Effector memory CD4-positive, alpha-beta T cell (primary cell): ENCODE data around the gene TNS2.
"Not testable (repeated sequence)": the region's sequence is repeated elsewhere in the genome, so short reads cannot be mapped to it uniquely, and the experiment has no call there.

Source experiments
- DNase-seq, 3 donors: peaks; one replicate each; pipeline ENCODE4 v3.0.0-alpha.2; 2020
- H3K27ac ChIP-seq: 2 replicates; pipeline ENCODE4 v1.7.0; 2013; ENCODE audit warnings: mild to moderate bottlenecking, low read length, moderate library complexity; ENCODE audit not compliant: insufficient read depth, poor library complexity, severe bottlenecking
- H3K27me3 ChIP-seq: replicated peaks from 2 replicates; pipeline ENCODE4 v1.7.0; 2013; ENCODE audit warnings: mild to moderate bottlenecking, low read length; ENCODE audit not compliant: insufficient read depth, control insufficient read depth, poor library complexity, severe bottlenecking
- H3K36me3 ChIP-seq: 2 replicates; pipeline ENCODE4 v1.7.0; 2013; ENCODE audit warnings: mild to moderate bottlenecking, low read length, moderate library complexity; ENCODE audit not compliant: control insufficient read depth, insufficient read depth
- H3K4me1 ChIP-seq: 2 replicates; pipeline ENCODE4 v1.7.0; 2013; ENCODE audit warnings: low read length, mild to moderate bottlenecking; ENCODE audit not compliant: control insufficient read depth, insufficient read depth, poor library complexity, severe bottlenecking
- H3K4me3 ChIP-seq: 2 replicates; pipeline ENCODE4 v1.7.0; 2013; ENCODE audit warnings: low read length, low read depth, mild to moderate bottlenecking; ENCODE audit not compliant: insufficient read depth, poor library complexity, severe bottlenecking
- H3K9me3 ChIP-seq: 2 replicates; pipeline ENCODE4 v1.7.0; 2013; ENCODE audit warnings: mild to moderate bottlenecking, low read length, moderate library complexity; ENCODE audit not compliant: control insufficient read depth

TNS2 gene

DNA sequence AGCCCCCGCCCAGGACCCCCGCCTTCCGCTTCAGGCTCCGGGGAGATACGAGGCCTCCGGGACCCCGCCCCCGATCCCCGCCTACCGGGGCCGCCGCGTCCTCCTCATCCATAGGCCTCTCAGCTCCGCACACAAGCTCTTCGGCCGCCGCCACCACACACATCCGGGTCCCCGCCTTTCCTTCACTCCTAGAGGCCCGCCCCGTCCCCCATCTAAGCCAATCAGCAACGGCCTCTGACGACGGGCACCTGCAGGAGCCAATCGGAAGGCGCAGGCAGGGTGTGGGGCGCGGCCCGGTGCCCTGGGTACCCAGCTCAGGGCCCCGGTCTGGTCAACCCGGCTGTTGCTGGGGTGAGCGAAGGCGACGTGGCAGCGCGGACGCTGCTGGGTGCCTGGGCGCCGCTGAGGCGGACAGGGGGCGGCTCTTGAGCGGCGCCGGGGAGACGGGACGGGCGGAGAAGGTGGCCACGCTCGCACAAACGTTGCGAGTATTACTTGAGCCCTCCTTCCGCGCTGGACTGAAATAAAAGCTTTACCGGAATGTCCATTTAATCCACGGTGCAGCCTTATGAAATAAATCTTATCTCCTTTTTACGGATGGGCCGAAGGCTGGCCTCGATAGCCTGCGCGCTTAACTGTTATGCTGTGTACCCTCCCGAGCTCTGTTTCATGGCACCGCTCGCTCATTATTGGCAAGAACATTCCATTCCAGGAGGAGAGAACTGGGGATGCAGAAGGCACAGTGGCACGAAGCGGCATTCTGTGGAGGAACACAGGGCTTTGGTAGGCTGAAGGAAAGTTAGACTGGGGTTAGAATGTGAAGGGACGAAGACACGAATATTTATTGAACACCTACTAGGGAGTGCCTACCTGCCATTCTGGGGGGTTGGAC, 29.6 kb downstream of the TNS2 start, which contains the start of gene SPRYD3:
Gene SPRYD3, minus strand, starts transcription at position 165 of the 892 bp plus-strand sequence. Its CDS starts 57 bp downstream, at position 108.
- peak within 1 kb of the TSS; percentile 84 for H3K27ac ChIP-seq
- peaks cover 26% of the 10 kb centered on the region for H3K36me3 ChIP-seq
- peak within 1 kb of the TSS; percentile 95 for H3K4me3 ChIP-seq
- peaks cover 16% of the 10 kb centered on the region for H3K4me1 ChIP-seq
- H3K27me3 ChIP-seq, result no peaks in the 10 kb centered on the region
- peak; percentile 94 to 97 (median 95) for DNase-seq
- H3K9me3 ChIP-seq, result no peaks in the 10 kb centered on the region

- no peaks in the 10 kb centered on the region for H3K36me3 ChIP-seq
- H3K4me1 ChIP-seq, result peaks cover 12% of the 10 kb centered on the region
- no peak overlapping the region for H3K27ac ChIP-seq
- no peak for DNase-seq
- H3K27me3 ChIP-seq, result no peaks in the 10 kb centered on the region
- no peaks in the 10 kb centered on the region for H3K9me3 ChIP-seq
- no peak overlapping the region for H3K4me3 ChIP-seq
These were observed 32.8 kb downstream of the TNS2 start for GRCh38 chr12:53082637-53083175.

GRCh38 chr12:53086361-53086760, 36.5 kb downstream of the TNS2 start:
- no peaks in the 10 kb centered on the region for H3K4me1 ChIP-seq
- H3K27me3 ChIP-seq, result no peaks in the 10 kb centered on the region
- no peaks in the 10 kb centered on the region for H3K36me3 ChIP-seq
- H3K9me3 ChIP-seq, result no peaks in the 10 kb centered on the region
- no peak for DNase-seq
- H3K4me3 ChIP-seq, result no peak overlapping the region
- no peak overlapping the region for H3K27ac ChIP-seq

GRCh38 chr12:53090105-53090504, 40.2 kb downstream of the TNS2 start:
- H3K4me3 ChIP-seq, result no peak overlapping the region
- H3K9me3 ChIP-seq, result no peaks in the 10 kb centered on the region
- H3K36me3 ChIP-seq, result no peaks in the 10 kb centered on the region
- H3K27ac ChIP-seq, result no peak overlapping the region
- DNase-seq, result no peak
- H3K4me1 ChIP-seq, result no peaks in the 10 kb centered on the region
- no peaks in the 10 kb centered on the region for H3K27me3 ChIP-seq

- no peaks in the 10 kb centered on the region for H3K27me3 ChIP-seq
- no peak overlapping the region for H3K4me3 ChIP-seq
- H3K9me3 ChIP-seq, result no peaks in the 10 kb centered on the region
- no peaks in the 10 kb centered on the region for H3K36me3 ChIP-seq
- no peak for DNase-seq
- no peak overlapping the region for H3K27ac ChIP-seq
- H3K4me1 ChIP-seq, result no peaks in the 10 kb centered on the region
These were observed 40.7 kb downstream of the TNS2 start for GRCh38 chr12:53090554-53090953.

GRCh38 chr12:53091756-53092155, 41.9 kb downstream of the TNS2 start:
- no peaks in the 10 kb centered on the region for H3K36me3 ChIP-seq
- no peak for DNase-seq
- H3K27ac ChIP-seq, result no peak overlapping the region
- H3K9me3 ChIP-seq, result no peaks in the 10 kb centered on the region
- H3K27me3 ChIP-seq, result no peaks in the 10 kb centered on the region
- H3K4me1 ChIP-seq, result no peaks in the 10 kb centered on the region
- H3K4me3 ChIP-seq, result no peak overlapping the region

GRCh38 chr12:53093777-53094393, 44.0 kb downstream of the TNS2 start:
- Histone ChIP-seq H3K4me1 (peaks cover 21% of the 10 kb centered on the region), H3K27me3 (no peaks in the 10 kb centered on the region), H3K4me3 (no peak overlapping the region), H3K9me3 (no peaks in the 10 kb centered on the region), H3K27ac (no peak overlapping the region), H3K36me3 (no peaks in the 10 kb centered on the region)
- DNase-seq, result no peak

DNA sequence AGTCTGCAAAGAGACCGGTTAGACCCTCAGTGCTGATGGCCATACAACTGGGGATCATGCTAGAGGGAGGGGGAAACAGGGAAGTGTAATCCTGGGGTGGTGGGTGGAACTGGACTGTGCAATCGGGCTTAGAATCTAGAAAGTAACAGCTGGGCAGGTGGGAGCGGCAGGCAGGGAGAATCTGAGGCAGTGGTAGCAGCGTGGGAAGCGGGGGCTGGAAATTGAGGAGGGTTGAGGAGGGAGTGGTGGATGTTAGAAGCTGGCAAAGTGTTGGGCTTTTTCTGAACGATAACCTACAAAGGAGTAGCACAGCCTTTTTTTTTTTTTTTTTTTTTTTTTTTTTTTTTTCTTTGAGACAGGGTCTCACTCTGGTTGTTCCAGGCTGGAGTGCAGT, 44.5 kb downstream of the TNS2 start:
- no peak for DNase-seq

DNA sequence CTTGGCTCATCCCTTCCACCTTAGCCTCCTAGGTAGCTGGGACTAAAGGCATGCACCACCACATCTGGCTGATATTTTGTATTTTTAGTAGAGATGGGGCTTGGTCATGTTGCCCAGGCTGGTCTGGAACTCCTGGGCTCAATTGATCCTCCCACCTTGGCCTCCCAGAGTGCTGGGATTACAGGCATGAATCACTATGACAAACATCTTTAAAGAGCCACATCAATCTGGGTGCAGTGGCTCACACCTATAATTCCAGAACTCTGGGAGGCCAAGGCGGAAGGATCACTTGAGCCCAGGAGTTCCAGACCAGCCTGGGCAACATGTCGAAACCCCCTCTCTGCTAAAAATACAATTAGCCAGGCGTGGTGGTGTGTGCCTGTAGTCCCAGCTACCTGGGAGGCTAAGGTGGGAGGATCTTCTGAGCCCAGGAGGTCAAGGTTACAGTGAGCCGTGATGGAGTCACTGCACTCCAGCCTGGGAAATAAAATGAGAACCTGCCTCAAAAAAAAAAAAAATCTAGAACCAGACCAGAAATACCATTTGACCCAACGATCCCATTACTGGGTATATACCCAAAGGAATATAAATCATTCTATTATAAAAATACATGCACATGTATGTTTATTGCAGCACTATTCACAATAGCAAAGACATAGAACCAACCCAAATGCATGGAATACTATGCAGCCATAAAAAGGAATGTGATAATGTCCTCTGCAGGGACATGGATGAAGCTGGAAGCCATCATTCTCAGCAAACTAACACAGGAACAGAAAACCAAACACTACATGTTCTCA, 45.1 kb downstream of the TNS2 start:
- H3K27me3 ChIP-seq, H3K36me3 ChIP-seq, H3K9me3 ChIP-seq, H3K4me3 ChIP-seq, DNase-seq, H3K27ac ChIP-seq: not testable (repeated sequence)
- peaks cover 26% of the 10 kb centered on the region for H3K4me1 ChIP-seq

More for the DNA sequence above, 44.5 kb downstream of the TNS2 start:
- no peaks in the 10 kb centered on the region for H3K27me3 ChIP-seq
- peaks cover 26% of the 10 kb centered on the region for H3K4me1 ChIP-seq
- H3K9me3 ChIP-seq, result no peaks in the 10 kb centered on the region
- H3K27ac ChIP-seq, result no peak overlapping the region
- no peaks in the 10 kb centered on the region for H3K36me3 ChIP-seq
- no peak overlapping the region for H3K4me3 ChIP-seq
